ENCODE data around the gene FGD5. TPM values are rescaled to one million over a fixed set of nuclear protein-coding genes. Genes with fewer than 3 reads are reported as not detected.

FGD5 gene
- total and polyA plus RNA-seq, 12 donors, result 8.9 to 23.4 (median 15.9) TPM

DNA sequence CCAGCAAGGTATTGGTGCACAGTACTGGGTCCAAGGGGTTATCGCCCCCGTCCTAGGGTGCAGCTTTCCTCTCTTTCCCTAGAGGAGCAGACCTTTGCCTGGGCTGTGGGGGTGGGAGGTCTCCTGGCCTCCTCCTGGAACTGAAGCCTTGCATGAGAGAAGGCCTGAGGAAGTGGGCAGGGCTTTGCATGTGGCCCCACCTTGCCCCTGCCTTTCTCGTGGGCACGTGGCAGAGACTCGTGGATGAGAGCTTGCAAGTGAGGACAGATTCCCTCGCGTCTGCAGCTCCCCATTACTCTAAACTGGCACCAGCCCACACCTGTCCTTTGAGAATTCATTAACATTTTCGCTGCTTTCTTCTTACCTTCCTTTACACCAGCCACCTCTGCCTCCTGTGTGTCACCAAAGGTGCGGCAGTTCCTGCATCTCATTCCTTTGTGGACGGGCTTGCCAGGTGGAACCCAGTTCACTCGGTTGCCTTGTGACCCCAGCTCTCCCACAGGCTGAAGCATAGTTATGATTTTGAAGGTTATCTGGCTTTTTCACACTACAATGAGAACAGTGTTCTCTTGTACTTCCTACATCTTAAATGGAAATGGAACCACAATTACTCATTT is 87.7 kb downstream of the FGD5 start:
- Histone ChIP-seq H3K4me3 (no peak overlapping the region), H3K27ac (peak overlapping the region in 2 of 10 donors; percentile 52 to 70), H3K36me3 (peaks cover 0 to 66% (median 0%) of the 10 kb centered on the region in 9 donors), H3K27me3 (peaks cover 0 to 6% (median 0%) of the 10 kb centered on the region in 7 donors), H3K4me1 (peaks cover 0 to 40% (median 15%) of the 10 kb centered on the region in 9 donors), H3K9me3 (peaks cover 0 to 10% (median 0%) of the 10 kb centered on the region in 11 donors)
- TF ChIP-seq, protein P1, sequence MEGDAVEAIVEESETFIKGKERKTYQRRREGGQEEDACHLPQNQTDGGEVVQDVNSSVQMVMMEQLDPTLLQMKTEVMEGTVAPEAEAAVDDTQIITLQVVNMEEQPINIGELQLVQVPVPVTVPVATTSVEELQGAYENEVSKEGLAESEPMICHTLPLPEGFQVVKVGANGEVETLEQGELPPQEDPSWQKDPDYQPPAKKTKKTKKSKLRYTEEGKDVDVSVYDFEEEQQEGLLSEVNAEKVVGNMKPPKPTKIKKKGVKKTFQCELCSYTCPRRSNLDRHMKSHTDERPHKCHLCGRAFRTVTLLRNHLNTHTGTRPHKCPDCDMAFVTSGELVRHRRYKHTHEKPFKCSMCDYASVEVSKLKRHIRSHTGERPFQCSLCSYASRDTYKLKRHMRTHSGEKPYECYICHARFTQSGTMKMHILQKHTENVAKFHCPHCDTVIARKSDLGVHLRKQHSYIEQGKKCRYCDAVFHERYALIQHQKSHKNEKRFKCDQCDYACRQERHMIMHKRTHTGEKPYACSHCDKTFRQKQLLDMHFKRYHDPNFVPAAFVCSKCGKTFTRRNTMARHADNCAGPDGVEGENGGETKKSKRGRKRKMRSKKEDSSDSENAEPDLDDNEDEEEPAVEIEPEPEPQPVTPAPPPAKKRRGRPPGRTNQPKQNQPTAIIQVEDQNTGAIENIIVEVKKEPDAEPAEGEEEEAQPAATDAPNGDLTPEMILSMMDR (IDR thresholded peaks at IDR 0.05), result no peak
- intact Hi-C loops (cut with DNase I), result loop anchor here in 1 of 10 donors (2.0 kb wide), 1 partner anchor 28 kb away; no protein-coding TSS in a partner anchor
- DNase-seq (no peak), ATAC-seq (no peak)
- 76 to 77% methylated on average over 11 of the region's 11 CpGs for WGBS, 2 donors

DNA sequence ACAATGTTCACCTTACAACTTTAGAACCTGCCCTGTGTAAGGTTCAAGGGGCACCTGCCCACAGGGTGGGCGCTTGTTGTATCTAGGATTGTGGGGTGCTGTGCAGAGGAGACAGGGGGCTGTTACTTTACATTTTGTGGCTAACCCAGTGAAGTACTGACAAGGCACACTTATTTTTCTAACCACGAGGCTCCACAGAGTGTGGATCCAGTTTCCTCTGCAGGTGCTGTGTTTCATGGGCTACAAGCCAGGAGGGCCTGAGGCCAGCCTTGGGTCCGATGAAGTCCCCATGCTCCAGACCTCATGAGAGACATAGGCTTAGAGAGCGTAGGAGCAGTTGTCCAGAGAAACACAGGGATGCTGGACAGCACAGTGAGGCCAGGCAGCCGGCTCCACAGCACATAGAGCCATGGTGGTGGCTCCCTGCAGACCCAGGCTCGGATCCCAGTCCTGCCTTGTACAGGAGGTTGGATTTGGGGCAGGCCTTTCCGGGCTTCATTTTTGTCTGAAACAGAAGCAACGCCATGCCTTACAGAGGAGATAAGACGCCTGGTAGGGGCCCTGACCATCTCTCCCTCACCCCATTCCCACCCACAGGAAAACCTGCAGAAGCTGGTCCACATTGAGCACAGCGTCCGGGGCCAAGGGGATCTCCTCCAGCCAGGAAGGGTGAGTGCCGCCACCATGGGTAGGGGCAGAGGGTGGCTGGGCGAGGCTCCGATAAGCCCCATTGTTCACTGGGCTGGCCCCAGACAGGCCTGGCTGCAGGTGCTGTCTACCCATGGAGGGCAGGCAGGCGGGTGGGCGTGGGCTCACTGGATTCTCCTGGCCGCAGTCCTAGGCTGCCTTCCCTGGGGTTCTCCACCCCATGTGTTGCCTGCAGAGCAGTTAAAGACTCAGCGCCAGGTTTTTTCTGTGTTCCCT is 88.5 kb downstream of the FGD5 start:
- Histone ChIP-seq H3K9me3 (peaks cover 0 to 10% (median 0%) of the 10 kb centered on the region in 11 donors), H3K27ac (peak overlapping the region in 7 of 10 donors; percentile 1 to 70 (median 23)), H3K4me3 (no peak overlapping the region), H3K27me3 (peaks cover 0 to 6% (median 0%) of the 10 kb centered on the region in 7 donors), H3K36me3 (peaks cover 0 to 67% (median 0%) of the 10 kb centered on the region in 9 donors), H3K4me1 (peaks cover 0 to 36% (median 15%) of the 10 kb centered on the region in 9 donors)
- intact Hi-C loops (cut with DNase I), result loop anchor here in 1 of 10 donors (2.0 kb wide), 1 partner anchor 29 kb away; no protein-coding TSS in a partner anchor
- 55 to 66% methylated on average over 18 of the region's 18 CpGs for WGBS, 2 donors
- TF ChIP-seq, protein P1 (IDR thresholded peaks at IDR 0.05), result no peak
- DNase-seq (peak; percentile 31 to 53), ATAC-seq (peak; percentile 21 to 87 (median 64))

DNA sequence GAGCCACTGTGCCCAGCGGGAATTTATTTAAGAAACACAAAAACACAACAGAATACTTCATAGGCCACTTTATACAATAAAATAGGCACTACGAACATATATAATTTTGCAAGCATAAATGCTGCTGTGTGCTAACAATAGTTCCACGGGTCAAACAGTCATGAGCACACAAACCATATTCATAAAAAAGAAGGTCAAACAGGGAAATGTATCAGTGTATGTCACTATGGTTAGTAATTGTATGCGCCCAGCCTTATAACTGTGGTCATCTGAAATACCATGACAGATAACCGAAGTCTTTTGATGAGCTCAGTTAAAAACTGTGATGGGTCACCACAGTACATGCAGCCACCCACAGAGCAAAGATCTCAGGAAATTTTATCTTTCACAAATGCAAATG is 90.5 kb downstream of the FGD5 start:
- peaks cover 0 to 81% (median 0%) of the 10 kb centered on the region in 9 donors for H3K36me3 ChIP-seq
- TF ChIP-seq, protein P1 (IDR thresholded peaks at IDR 0.05), result no peak
- H3K27me3 ChIP-seq, result peaks cover 0 to 6% (median 0%) of the 10 kb centered on the region in 7 donors
- intact Hi-C loops (cut with DNase I), result no loop called here
- WGBS, 2 donors, result 92 to 93% methylated on average over 5 of the region's 5 CpGs
- peaks cover 0 to 30% (median 15%) of the 10 kb centered on the region in 9 donors for H3K4me1 ChIP-seq
- no peak overlapping the region for H3K4me3 ChIP-seq
- ATAC-seq (no peak), DNase-seq (no peak)
- H3K27ac ChIP-seq, result no peak overlapping the region
- H3K9me3 ChIP-seq, result peaks cover 0 to 10% (median 0%) of the 10 kb centered on the region in 11 donors

DNA sequence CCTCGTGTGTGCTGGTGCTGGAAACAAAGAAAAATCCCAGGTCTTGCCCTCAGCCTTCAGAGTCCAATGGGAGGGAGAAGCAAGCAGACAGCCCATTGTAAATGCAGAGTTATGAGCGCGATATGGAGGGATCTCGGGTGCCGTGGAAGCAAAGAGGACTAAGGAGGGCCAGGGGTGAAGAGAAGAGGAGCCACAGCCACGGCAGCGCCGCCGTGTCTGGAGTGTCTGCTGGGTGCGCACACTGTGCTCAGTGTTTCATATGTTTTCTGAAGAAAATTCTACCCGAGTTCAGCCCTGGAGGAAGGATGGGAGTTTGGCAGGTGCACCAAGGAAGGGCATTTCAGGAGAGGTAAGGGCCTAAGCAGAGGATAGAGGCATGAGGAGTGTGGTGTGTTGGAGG is 92.9 kb downstream of the FGD5 start:
- Histone ChIP-seq H3K27ac (no peak overlapping the region), H3K9me3 (no peaks in the 10 kb centered on the region), H3K4me3 (no peak overlapping the region), H3K36me3 (peaks cover 0 to 85% (median 0%) of the 10 kb centered on the region in 9 donors), H3K27me3 (peaks cover 0 to 6% (median 0%) of the 10 kb centered on the region in 7 donors), H3K4me1 (peaks cover 0 to 30% (median 18%) of the 10 kb centered on the region in 9 donors)
- TF ChIP-seq, protein P1 (IDR thresholded peaks at IDR 0.05), result no peak
- DNase-seq (no peak), ATAC-seq (no peak)
- WGBS, 2 donors, result 91 to 92% methylated on average over 11 of the region's 11 CpGs
- intact Hi-C loops (cut with DNase I), result loop anchor here in 2 of 10 donors (5.0 kb wide), 2 partner anchors 114 to 469 kb away; no protein-coding TSS in a partner anchor
